Effector CD8-positive, alpha-beta T cell (primary cell): Measurements from ENCODE around the gene SPEN.
"Not testable (repeated sequence)": the region's sequence is repeated elsewhere in the genome, so short reads cannot be mapped to it uniquely, and the experiment has no call there.

Experiments
- DNase-seq: peaks from one replicate; lab custom pipeline; 2025; lab: John Stamatoyannopoulos, UW
- total RNA-seq, 4 experiments: gene quantifications; one replicate each; lab custom pipeline; 2026; lab: John Stamatoyannopoulos, UW

The SPEN gene
- total RNA-seq = 158 to 233 (median 174) reads per million in 4 experiments

- peak; percentile 95 for DNase-seq
These were observed at the start of gene SPEN for GRCh38 chr1:15847100-15847892. TSS of gene SPEN (plus strand) at chr1:15847707. CDS start at chr1:15848068, 361 bp downstream.

- no peak for DNase-seq
These were observed 48.3 kb upstream of the SPEN start for GRCh38 chr1:15799004-15799867.

GRCh38 chr1:15799928-15800835 is 47.3 kb upstream of the SPEN start:
- no peak for DNase-seq

- no peak for DNase-seq
These were observed 45.1 kb upstream of the SPEN start for GRCh38 chr1:15802234-15802965.

GRCh38 chr1:15803380-15803779 is 44.1 kb upstream of the SPEN start:
- no peak for DNase-seq

GRCh38 chr1:15804060-15804459 is 43.4 kb upstream of the SPEN start:
- no peak for DNase-seq

GRCh38 chr1:15807121-15807520 is 40.4 kb upstream of the SPEN start:
- DNase-seq = no peak

- DNase-seq = not testable (repeated sequence)
These were observed 40.0 kb upstream of the SPEN start, which contains the start of gene UQCRHL for GRCh38 chr1:15807549-15807948. TSS of gene UQCRHL (minus strand) at chr1:15807649. CDS start at chr1:15807649, 0 bp downstream.

GRCh38 chr1:15808955-15809354 is 38.6 kb upstream of the SPEN start:
- DNase-seq = no peak

- DNase-seq = no peak
These were observed 37.4 kb upstream of the SPEN start for GRCh38 chr1:15810073-15810472.

GRCh38 chr1:15816674-15817073 is 30.8 kb upstream of the SPEN start:
- no peak for DNase-seq

GRCh38 chr1:15820478-15820877 is 27.0 kb upstream of the SPEN start:
- no peak for DNase-seq

- no peak for DNase-seq
These were observed 21.7 kb upstream of the SPEN start for GRCh38 chr1:15825800-15826199.

- no peak for DNase-seq
These were observed 20.5 kb upstream of the SPEN start for GRCh38 chr1:15826810-15827507.

GRCh38 chr1:15827567-15827966 is 19.9 kb upstream of the SPEN start:
- not testable (repeated sequence) for DNase-seq

- not testable (repeated sequence) for DNase-seq
These were observed 18.6 kb upstream of the SPEN start for GRCh38 chr1:15828931-15829330.

- no peak for DNase-seq
These were observed 17.2 kb upstream of the SPEN start for GRCh38 chr1:15830258-15830657.

- peak; percentile 20 for DNase-seq
These were observed 14.3 kb upstream of the SPEN start for GRCh38 chr1:15833069-15833679.

- no peak for DNase-seq
These were observed 13.6 kb upstream of the SPEN start for GRCh38 chr1:15833842-15834405.
